Activated T-helper 2 cell treated with anti-CD3 and anti-CD28 coated beads, Interferon-gamma antibody, Interleukin-2, Interleukin-4, amounts not matched to agents 10 μg/mL and 5 μg/mL and 100 μg/mL, durations not matched to agents 14 hours and 24 hours and 36 hours (primary cell): ENCODE results near the gene RNU6-9. TPM values are rescaled to one million over a fixed set of nuclear protein-coding genes. Genes with fewer than 3 reads are reported as not detected.

Experiments used
- DNase-seq: peaks from one replicate; pipeline ENCODE4 v3.0.0; 2021; ENCODE audit warnings: low spot score
- H3K27ac Mint-ChIP-seq: one replicate; pipeline ENCODE4 v1.8.0; 2021; ENCODE audit warnings: mixed read lengths
- H3K27me3 Mint-ChIP-seq: one replicate; pipeline ENCODE4 v1.8.0; 2021; ENCODE audit warnings: low read depth, mixed read lengths
- H3K36me3 Mint-ChIP-seq: one replicate; pipeline ENCODE4 v1.8.0; 2021; ENCODE audit warnings: low read depth, mixed read lengths
- H3K4me1 Mint-ChIP-seq: one replicate; pipeline ENCODE4 v1.8.0; 2021; ENCODE audit warnings: low read depth, mixed read lengths
- H3K4me3 Mint-ChIP-seq: one replicate; pipeline ENCODE4 v1.8.0; 2021; ENCODE audit warnings: low read depth, mild to moderate bottlenecking, moderate library complexity, mixed read lengths
- H3K9me3 Mint-ChIP-seq: one replicate; pipeline ENCODE4 v1.8.0; 2021; ENCODE audit warnings: mixed read lengths
- intact Hi-C: fragments of 100-400 bp; cut with micrococcal nuclease; formaldehyde crosslinking; loops from one replicate; pipeline ENCODE4 v1.15.1; 2023
- total RNA-seq: library from RNA; stranded (reverse); gene quantifications from 2 replicates; pipeline ENCODE4 v1.2.3, GENCODE V29; 2022

Gene RNU6-9
- total RNA-seq, 1 donor from 2014 or later: not detected

DNA sequence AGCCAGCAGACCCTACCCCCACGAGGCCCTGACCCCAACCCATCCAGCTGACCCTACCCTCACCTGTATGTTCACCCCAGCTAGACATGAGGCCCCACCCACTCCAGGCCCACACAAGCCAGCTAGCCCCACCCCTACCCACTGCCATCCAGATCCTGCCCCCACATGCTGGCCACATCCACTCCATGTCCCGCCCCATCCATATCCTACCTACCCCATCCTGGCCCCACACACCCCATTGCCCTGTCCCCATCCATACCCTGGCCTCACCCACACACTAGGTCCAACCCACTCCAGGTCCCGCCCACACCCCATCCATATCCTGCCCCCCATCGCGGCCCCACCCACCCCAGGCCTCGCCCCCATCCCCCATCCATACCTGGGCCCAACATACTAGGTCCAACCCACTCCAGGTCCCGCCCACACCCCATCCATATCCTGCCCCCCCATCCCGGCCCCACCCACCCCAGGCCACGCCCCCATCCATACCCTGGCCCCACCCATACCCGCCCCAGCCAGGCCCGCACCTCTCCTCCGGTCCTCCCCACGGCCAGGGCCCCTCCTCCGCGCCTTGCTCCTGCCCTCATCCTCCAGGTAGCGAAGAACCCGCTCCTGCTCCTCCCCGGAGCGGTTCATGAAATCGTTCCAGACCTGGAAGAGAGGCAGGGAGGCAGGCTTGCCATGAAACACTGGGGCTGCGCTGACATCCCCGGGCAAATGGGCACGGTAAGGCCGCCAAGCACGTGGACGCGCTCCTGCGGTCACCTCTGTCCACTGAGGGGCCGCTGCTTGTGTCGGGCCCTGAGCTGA is 7.2 kb downstream of the RNU6-9 start:
- Mint-ChIP-seq H3K27ac (no peak overlapping the region), H3K4me3 (no peak overlapping the region), H3K9me3 (no peaks in the 10 kb centered on the region), H3K4me1 (peaks cover 4% of the 10 kb centered on the region), H3K27me3 (no peaks in the 10 kb centered on the region), H3K36me3 (peaks cover 38% of the 10 kb centered on the region)
- no peak for DNase-seq
- intact Hi-C loops: no loop called here

DNA sequence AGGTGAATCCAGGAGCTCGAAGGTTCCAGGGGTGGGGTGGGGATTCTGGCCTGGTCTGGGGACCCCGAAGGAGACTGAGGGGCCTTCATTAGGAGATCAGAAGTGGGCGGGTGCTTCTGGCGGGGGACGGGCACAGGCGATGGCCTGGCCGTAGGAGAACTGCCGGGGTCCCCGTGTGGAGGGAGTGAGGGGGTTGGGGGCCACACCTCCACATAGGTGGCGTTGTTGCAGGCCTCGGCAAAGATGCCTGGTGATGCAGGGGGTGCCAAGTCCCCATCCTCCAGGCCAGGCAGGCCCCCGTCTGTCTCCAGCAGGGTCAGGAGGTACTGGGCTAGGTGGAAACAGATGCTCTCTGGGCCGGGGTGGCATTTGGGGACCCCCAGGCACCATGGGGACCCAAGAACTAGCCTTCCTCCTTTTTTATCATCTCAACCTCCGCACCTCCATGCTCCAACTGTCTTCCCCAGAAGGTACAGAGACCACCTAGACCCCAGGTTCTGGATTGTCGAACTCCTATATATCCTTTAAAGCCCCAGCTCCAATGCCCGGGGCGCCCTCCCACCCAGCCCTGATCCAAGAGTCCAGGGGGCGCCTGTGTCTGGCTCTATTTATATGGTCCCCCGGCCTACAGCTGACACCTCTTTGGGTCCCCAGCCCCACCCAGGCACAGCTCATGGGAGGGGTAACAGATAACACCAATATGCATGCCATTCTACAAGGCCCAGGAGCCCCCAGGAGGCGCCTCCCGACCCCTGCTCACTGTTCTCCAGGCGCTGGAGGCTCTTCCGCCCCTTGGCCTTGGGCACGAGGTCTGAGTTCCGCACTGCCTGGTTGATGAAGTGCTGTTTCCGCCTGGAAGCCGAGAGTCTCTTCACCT is 8.2 kb downstream of the RNU6-9 start:
- Mint-ChIP-seq H3K36me3 (peaks cover 35% of the 10 kb centered on the region), H3K4me3 (no peak overlapping the region), H3K27ac (no peak overlapping the region), H3K27me3 (no peaks in the 10 kb centered on the region), H3K9me3 (no peaks in the 10 kb centered on the region), H3K4me1 (peaks cover 4% of the 10 kb centered on the region)
- no peak for DNase-seq
- intact Hi-C loops: no loop called here

DNA sequence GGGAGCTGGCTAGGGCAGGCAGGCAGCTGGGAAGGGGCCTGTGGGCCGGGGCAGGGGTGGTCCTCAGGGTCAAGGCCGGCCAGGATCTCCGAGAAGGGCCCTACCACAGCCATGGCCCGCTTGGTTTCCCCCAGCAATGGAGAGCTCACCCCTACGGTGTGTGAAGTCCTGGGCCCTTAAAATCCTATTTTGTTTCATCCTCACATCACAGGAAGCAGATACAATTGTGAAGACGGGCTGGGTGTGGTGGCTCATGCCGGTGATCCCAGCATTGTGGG is 8.7 kb downstream of the RNU6-9 start:
- H3K4me1 Mint-ChIP-seq: peaks cover 6% of the 10 kb centered on the region
- no peak overlapping the region for H3K4me3 Mint-ChIP-seq
- no peak for DNase-seq
- peaks cover 31% of the 10 kb centered on the region for H3K36me3 Mint-ChIP-seq
- no peaks in the 10 kb centered on the region for H3K9me3 Mint-ChIP-seq
- no peak overlapping the region for H3K27ac Mint-ChIP-seq
- no peaks in the 10 kb centered on the region for H3K27me3 Mint-ChIP-seq
- intact Hi-C loops: no loop called here

DNA sequence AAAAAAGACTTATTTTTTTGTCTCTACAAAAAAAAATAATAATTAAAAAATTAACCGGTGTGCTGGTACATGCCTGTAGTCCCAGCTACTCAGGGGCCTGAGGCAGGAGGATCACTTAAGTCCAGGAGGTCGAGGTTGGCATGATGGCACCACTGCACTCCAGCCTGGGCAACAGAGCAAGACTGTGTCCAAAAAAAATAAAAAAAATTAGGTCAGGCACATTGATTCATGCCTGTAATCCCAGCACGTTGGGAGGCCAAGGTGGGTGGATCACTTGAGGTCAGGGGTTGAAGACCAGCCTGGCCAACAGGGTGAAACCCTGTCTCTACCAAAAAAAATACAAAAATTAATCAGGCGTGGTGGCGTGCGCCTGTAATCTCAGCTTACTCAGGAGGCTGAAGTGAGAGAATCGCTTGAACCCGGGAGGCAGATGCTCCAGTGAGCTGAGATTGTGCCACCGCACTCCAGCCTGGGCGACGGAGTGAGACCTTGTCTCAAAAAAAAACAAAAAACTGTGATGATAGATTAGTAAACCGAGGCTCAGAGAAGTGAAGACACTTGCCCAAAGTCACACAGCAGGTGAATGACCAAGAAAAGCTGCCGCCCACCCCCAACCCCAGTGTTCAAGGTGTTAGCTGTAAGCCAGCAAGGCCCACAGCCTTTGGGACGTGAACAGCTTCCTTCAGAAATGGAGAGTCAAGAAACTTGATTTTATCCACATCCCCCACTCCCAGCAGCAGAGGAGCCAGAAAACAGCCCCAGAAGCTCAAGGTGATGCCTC is 9.4 kb downstream of the RNU6-9 start:
- intact Hi-C loops: no loop called here
- Mint-ChIP-seq H3K27ac (no peak overlapping the region), H3K4me1 (peaks cover 8% of the 10 kb centered on the region), H3K27me3 (no peaks in the 10 kb centered on the region), H3K9me3 (no peaks in the 10 kb centered on the region), H3K4me3 (no peak overlapping the region), H3K36me3 (peaks cover 30% of the 10 kb centered on the region)
- no peak for DNase-seq

DNA sequence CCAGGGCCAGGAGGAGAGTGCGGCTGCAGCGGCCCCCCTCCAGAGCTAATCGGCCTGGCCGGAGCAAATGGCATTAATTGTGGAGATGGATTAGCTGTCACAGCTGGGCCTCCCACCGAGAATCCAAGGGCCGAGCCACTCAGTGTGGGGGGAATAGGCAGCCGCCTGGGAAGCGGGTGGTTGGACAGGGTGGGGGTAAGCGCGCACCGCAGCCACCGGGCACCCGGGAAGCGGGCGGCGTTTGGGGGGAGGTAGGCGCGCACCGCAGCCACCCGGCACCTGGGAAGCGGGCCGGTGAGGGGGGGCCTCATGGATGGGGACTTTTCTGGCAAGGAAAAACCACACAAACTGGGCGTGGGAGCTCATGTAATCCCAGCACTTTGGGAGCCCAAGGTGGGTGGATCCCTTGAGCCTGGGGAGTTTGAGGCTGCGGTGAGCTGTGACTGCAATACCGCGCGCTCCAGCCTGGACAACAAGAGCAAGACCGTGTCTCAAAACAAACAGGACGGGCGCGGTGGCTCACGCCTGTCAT is 10.0 kb downstream of the RNU6-9 start:
- peaks cover 27% of the 10 kb centered on the region for H3K36me3 Mint-ChIP-seq
- no peak for DNase-seq
- H3K27me3 Mint-ChIP-seq: no peaks in the 10 kb centered on the region
- H3K27ac Mint-ChIP-seq: no peak overlapping the region
- H3K9me3 Mint-ChIP-seq: no peaks in the 10 kb centered on the region
- H3K4me3 Mint-ChIP-seq: no peak overlapping the region
- peaks cover 8% of the 10 kb centered on the region for H3K4me1 Mint-ChIP-seq
- intact Hi-C loops: no loop called here

DNA sequence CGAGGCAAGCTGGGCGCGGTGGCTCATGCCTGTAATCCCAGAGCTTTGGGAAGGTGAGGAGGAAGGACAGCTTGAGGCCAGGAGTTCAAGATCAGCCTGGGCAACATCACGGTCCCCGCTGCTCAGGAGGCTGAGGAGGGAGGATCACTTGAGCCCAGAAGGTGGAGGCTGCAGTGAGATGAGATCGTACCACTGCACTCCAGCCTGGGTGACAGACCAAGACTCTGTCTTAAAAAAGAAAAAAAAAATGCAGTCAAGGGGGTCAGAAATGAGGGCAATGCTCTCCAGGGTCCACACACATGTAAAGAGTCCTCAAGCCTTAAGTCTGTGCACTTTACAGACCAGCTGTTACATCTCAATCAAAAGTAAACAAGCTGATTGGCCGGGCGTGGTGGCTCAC is 11.3 kb downstream of the RNU6-9 start:
- DNase-seq: no peak
- H3K4me3 Mint-ChIP-seq: no peak overlapping the region
- intact Hi-C loops: no loop called here
- peaks cover 29% of the 10 kb centered on the region for H3K36me3 Mint-ChIP-seq
- H3K4me1 Mint-ChIP-seq: peaks cover 17% of the 10 kb centered on the region
- H3K9me3 Mint-ChIP-seq: no peaks in the 10 kb centered on the region
- no peak overlapping the region for H3K27ac Mint-ChIP-seq
- H3K27me3 Mint-ChIP-seq: no peaks in the 10 kb centered on the region

DNA sequence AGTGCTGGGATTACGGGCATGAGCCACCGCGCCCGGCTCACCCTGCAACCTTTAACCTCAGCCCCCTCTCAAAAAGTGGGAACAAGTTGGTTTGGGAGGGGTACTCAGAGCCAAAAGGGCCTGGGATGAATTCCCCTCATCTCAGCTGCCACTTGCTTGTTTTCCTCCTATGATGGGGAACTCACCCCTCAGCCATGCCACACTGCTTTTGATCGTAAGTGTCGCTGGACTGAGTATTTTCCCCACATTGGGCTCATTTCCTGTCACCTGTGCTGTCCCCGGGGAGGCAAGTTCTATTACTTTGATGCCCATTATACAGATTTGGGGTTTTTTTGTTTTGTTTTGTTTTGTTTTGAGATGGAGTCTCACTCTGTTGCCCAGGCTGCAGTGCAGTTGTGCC is 13.2 kb downstream of the RNU6-9 start:
- Mint-ChIP-seq H3K9me3 (no peaks in the 10 kb centered on the region), H3K36me3 (peaks cover 29% of the 10 kb centered on the region), H3K27me3 (no peaks in the 10 kb centered on the region), H3K4me1 (peaks cover 25% of the 10 kb centered on the region), H3K4me3 (no peak overlapping the region), H3K27ac (peak overlapping the region; percentile 35)
- intact Hi-C loops: no loop called here
- DNase-seq: no peak

DNA sequence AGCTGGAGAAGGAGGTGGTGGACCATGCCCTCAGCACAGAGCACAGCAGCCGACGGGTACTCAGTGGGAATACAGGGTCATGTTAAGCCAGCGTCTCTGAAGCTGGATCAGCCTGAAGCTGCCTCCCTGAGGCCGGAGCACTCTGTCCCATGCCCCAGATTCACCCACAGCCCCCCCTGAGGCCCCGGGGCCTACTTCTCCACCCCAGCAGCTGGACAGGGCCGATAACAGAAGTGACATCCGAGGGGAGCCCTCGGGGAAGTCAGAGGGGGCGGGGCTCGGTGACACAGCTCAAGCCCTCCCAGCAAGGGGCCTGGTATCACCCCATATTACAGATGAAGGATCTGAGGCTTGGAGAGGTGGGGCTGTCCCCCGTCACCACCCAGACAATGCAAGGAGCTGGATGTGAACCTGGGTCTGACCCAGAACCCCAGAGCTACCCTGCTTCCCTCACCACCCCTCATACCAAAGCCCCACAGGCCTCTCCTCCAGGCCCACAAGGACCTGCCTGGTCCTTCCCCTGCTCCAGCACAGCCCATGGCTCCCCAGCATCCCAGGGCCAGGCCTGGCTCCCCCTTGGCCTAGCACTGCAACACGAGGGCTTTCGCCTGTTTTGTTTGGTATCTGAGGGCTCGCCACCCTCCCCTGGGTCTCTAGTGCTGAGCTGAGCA is 14.0 kb downstream of the RNU6-9 start:
- H3K27me3 Mint-ChIP-seq: no peaks in the 10 kb centered on the region
- intact Hi-C loops: no loop called here
- H3K4me3 Mint-ChIP-seq: no peak overlapping the region
- H3K36me3 Mint-ChIP-seq: peaks cover 25% of the 10 kb centered on the region
- H3K27ac Mint-ChIP-seq: no peak overlapping the region
- no peaks in the 10 kb centered on the region for H3K9me3 Mint-ChIP-seq
- DNase-seq: no peak
- H3K4me1 Mint-ChIP-seq: peaks cover 25% of the 10 kb centered on the region

DNA sequence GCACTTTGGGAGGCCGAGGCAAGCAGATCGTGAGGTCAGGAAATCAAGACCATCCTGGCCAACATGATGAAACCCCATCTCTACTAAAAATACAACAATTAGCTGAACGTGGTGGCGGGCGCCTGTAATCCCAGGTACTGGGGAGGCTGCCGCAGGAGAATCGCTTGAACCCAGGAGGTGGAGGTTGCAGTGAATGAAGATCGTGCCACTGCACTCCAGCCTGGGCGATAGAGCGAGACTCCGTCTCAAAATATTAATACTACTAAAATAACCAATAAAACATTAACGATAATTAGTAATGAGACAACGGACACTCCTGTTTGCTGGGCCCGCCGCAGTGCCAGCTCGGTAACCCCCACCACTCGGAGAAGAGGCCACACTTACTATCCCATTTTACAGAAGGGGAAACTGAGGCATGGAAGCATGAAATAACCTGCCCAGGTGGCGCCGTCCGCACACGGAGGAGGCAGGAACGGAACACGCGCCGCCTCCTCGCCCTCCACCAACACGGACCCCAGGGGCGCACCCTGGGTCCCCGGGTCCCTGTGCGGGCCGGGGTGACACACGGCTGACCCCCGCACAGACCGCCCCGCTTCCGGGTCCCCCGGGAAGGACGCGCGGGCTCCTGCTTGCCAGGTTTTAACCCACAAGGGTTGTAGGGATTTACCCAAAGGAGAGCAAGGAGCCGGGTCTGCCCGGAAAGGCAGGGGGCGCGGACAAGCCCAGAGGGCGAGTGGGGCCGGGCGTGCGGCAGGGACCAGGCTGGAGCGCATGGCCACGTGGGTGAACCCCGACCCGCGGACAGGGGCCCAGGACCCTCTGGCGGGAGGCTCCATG is 18.1 kb downstream of the RNU6-9 start:
- intact Hi-C loops: no loop called here
- Mint-ChIP-seq H3K4me3 (peak overlapping the region; percentile 71), H3K4me1 (peaks cover 20% of the 10 kb centered on the region), H3K27me3 (no peaks in the 10 kb centered on the region), H3K36me3 (peaks cover 19% of the 10 kb centered on the region), H3K27ac (peak overlapping the region; percentile 46), H3K9me3 (no peaks in the 10 kb centered on the region)
- no peak for DNase-seq

DNA sequence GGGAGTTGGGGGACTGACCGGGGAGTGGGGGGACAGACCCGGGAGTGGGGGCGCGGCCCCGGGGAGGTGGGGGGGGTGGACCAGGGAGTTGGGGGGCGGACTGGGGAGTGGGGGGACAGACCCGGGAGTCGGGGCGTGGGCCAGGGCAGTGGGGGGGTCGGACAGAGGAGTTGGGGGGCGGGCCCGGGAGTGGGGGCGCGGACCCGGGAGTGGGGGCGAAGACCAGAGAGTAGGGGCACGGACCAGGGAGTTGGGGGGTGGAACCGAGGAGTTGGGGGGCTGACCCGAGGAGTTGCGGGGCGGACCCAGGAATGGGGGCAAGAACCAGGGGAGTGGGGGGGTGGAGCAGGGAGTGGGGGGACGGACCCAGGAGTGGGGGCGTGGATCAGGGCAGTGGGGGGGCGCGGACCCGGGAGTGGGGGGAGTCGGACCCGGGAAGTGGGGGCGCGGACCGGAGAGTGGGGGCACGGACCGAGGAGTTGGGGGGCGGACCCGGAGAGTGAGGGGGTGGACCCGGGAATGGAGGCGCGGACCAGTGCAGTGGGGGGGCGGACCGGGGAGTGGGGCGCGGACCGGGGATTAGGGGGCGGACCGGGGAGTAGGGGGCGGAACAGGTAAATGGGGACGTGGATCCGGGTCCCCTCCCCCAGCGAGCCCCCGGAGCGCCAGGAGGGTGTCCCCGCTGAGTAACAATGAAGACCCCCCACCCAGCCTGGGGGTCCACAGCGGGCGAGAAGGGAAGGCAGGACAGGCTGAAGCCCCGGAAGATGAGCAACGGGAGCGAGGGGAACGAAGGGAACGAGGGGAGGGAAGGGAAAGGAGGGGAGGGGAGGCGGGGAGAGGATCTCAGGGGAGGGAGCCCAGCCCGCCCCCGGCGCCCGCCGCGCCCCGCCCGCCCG is 19.1 kb downstream of the RNU6-9 start:
- intact Hi-C loops: no loop called here
- H3K36me3 Mint-ChIP-seq: peaks cover 16% of the 10 kb centered on the region
- no peak for DNase-seq
- H3K27ac Mint-ChIP-seq: peak overlapping the region; percentile 80
- no peaks in the 10 kb centered on the region for H3K27me3 Mint-ChIP-seq
- H3K9me3 Mint-ChIP-seq: no peaks in the 10 kb centered on the region
- peaks cover 17% of the 10 kb centered on the region for H3K4me1 Mint-ChIP-seq
- peak overlapping the region; percentile 84 for H3K4me3 Mint-ChIP-seq
